ENCODE data around the gene SEC14L5. TPM values are rescaled to one million over a fixed set of nuclear protein-coding genes. Genes with fewer than 3 reads are reported as not detected.

SEC14L5 gene
- polyA plus RNA-seq, 1 donor from 2014 or later: 0.43 TPM

DNA sequence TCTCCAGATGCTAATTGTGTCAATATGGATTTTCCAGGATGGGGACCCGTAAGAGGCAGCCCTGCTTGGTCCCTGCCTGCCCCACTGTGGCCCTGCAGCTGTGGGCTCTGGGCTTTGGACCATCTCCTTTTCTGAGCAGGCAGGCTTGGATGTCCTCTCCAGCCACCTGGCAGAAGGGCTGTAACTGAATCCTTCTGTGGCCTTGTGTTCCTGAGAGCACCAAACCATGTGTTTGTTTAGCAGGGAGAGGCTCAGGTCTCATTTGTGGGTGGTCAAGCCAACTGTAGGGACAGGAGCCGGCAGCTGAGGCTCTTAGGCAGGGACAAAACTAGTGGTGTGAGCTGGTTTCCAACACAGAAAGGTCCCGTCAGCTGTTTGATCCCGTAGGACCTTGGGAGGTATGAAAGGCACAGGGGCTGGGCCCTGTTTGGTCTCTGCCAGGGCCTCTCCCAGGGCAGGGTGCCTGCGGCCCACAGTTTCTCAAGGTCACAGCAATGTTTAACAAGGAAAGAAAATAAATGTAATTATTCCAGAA lies 18.5 kb downstream of the SEC14L5 start:
- H2AFZ ChIP-seq (ENCODE audit: low read depth, low read length): no peak overlapping the region
- no peaks in the 10 kb centered on the region for H3K9me2 ChIP-seq (ENCODE audit: insufficient read depth, low read length)
- H3K9ac ChIP-seq (ENCODE audit: low read length): no peak overlapping the region
- H3K4me3 ChIP-seq (ENCODE audit: low read length): no peak overlapping the region
- H3K36me3 ChIP-seq (ENCODE audit: insufficient read depth, low read length): no peaks in the 10 kb centered on the region
- no peak overlapping the region for H3K27ac ChIP-seq (ENCODE audit: low read length)
- TF ChIP-seq MXI1 (conservative IDR thresholded peaks at IDR 0.05; ENCODE audit: poor library complexity, severe bottlenecking): no peak
- TF ChIP-seq EP300 (conservative IDR thresholded peaks at IDR 0.05; ENCODE audit: poor library complexity, severe bottlenecking): no peak
- no peak for TF ChIP-seq EZH2 (IDR thresholded peaks at IDR 0.05; ENCODE audit: borderline replicate concordance, insufficient read depth, low read length, poor library complexity, severe bottlenecking)
- no peak for TF ChIP-seq RAD21 (conservative IDR thresholded peaks at IDR 0.05)
- TF ChIP-seq SMC3 (conservative IDR thresholded peaks at IDR 0.05; ENCODE audit: poor library complexity): no peak
- TF ChIP-seq TAF1 (IDR thresholded peaks at IDR 0.05; ENCODE audit: low read depth): no peak
- no peak for TF ChIP-seq CTCF (IDR thresholded peaks at IDR 0.05; ENCODE audit: poor library complexity, severe bottlenecking)
- TF ChIP-seq POLR2AphosphoS5 (IDR thresholded peaks at IDR 0.05): no peak
- TF ChIP-seq, protein P1, sequence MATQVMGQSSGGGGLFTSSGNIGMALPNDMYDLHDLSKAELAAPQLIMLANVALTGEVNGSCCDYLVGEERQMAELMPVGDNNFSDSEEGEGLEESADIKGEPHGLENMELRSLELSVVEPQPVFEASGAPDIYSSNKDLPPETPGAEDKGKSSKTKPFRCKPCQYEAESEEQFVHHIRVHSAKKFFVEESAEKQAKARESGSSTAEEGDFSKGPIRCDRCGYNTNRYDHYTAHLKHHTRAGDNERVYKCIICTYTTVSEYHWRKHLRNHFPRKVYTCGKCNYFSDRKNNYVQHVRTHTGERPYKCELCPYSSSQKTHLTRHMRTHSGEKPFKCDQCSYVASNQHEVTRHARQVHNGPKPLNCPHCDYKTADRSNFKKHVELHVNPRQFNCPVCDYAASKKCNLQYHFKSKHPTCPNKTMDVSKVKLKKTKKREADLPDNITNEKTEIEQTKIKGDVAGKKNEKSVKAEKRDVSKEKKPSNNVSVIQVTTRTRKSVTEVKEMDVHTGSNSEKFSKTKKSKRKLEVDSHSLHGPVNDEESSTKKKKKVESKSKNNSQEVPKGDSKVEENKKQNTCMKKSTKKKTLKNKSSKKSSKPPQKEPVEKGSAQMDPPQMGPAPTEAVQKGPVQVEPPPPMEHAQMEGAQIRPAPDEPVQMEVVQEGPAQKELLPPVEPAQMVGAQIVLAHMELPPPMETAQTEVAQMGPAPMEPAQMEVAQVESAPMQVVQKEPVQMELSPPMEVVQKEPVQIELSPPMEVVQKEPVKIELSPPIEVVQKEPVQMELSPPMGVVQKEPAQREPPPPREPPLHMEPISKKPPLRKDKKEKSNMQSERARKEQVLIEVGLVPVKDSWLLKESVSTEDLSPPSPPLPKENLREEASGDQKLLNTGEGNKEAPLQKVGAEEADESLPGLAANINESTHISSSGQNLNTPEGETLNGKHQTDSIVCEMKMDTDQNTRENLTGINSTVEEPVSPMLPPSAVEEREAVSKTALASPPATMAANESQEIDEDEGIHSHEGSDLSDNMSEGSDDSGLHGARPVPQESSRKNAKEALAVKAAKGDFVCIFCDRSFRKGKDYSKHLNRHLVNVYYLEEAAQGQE (IDR thresholded peaks at IDR 0.05; ENCODE audit: borderline replicate concordance): no peak
- no peaks in the 10 kb centered on the region for H3K27me3 ChIP-seq (ENCODE audit: insufficient read depth, low read depth, low read length)
- no peaks in the 10 kb centered on the region for H3F3A ChIP-seq (ENCODE audit: insufficient read depth, low read length, poor library complexity, severe bottlenecking)
- no peaks in the 10 kb centered on the region for H3K79me2 ChIP-seq (replicated peaks; ENCODE audit: insufficient read depth, low read length)
- H4K20me1 ChIP-seq (ENCODE audit: insufficient read depth): no peaks in the 10 kb centered on the region
- H3K9me3 ChIP-seq (ENCODE audit: low read length): peaks cover 4% of the 10 kb centered on the region
- no peak overlapping the region for H3K4me2 ChIP-seq (ENCODE audit: low read length)

DNA sequence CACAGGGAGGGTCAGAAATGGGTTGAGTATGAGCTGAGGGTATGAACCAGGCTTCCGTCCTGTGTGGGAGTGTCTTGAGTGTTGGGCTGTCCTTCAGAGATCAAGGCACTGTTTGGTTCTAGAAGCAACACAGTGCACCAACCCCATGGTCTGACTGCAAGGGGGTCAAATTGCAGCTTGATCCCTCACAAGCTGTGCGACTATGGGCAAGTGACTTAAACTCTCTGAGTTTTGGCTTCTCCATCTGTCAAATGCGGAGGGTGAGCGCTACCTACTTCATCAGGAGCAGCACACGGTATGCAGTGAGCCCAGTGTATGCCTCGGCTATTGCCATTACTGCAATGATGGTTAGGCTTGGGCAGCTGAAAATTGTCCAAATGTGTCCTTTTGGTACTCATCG lies 21.0 kb downstream of the SEC14L5 start:
- H3K27ac ChIP-seq (ENCODE audit: low read length): no peak overlapping the region
- H3K4me2 ChIP-seq (ENCODE audit: low read length): no peak overlapping the region
- no peak overlapping the region for H3K9ac ChIP-seq (ENCODE audit: low read length)
- H3K4me3 ChIP-seq (ENCODE audit: low read length): no peak overlapping the region
- H4K20me1 ChIP-seq (ENCODE audit: insufficient read depth): no peaks in the 10 kb centered on the region
- no peak overlapping the region for H2AFZ ChIP-seq (ENCODE audit: low read depth, low read length)
- H3K27me3 ChIP-seq (ENCODE audit: insufficient read depth, low read depth, low read length): no peaks in the 10 kb centered on the region
- TF ChIP-seq, protein P1 (IDR thresholded peaks at IDR 0.05; ENCODE audit: borderline replicate concordance): no peak
- TF ChIP-seq CTCF (IDR thresholded peaks at IDR 0.05; ENCODE audit: poor library complexity, severe bottlenecking) (no peak), TAF1 (IDR thresholded peaks at IDR 0.05; ENCODE audit: low read depth) (no peak), EZH2 (IDR thresholded peaks at IDR 0.05; ENCODE audit: borderline replicate concordance, insufficient read depth, low read length, poor library complexity, severe bottlenecking) (no peak), POLR2AphosphoS5 (IDR thresholded peaks at IDR 0.05) (no peak)
- no peaks in the 10 kb centered on the region for H3K9me2 ChIP-seq (ENCODE audit: insufficient read depth, low read length)
- no peaks in the 10 kb centered on the region for H3F3A ChIP-seq (ENCODE audit: insufficient read depth, low read length, poor library complexity, severe bottlenecking)
- H3K9me3 ChIP-seq (ENCODE audit: low read length): peaks cover 4% of the 10 kb centered on the region
- no peaks in the 10 kb centered on the region for H3K36me3 ChIP-seq (ENCODE audit: insufficient read depth, low read length)
- no peaks in the 10 kb centered on the region for H3K79me2 ChIP-seq (replicated peaks; ENCODE audit: insufficient read depth, low read length)

All from neural cell (in vitro differentiated cells).